ENCODE data around the gene SNAPC5. TPM values are rescaled to one million over a fixed set of nuclear protein-coding genes. Genes with fewer than 3 reads are reported as not detected.

SNAPC5 gene
- polyA plus RNA-seq, 3 donors: 15.6 to 32.5 (median 30.2) TPM

DNA sequence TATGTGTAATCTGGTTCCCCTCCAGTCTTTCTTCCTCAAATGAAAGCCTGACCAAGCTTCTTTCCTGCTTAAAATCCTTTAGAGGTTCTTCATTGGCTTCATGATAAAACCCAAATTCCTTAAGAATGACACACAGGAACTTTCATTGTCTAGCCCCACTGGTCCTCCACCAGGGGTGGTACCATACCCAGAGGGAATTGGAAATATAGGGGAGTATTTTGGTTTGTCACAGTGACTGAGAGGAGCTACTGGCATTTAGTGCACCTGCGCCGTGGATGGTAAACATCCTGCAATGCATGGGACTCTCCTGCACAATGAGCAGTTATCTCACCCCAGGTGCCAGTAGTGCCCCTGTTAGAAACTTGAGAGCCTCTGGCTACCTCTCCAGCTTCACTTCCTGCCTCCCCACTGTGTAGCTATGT lies 18.4 kb upstream of the SNAPC5 start:
- Mint-ChIP-seq H3K27me3 (ENCODE audit: low read depth in 3 of 3) (peaks cover 0 to 2% (median 0%) of the 10 kb centered on the region in 3 donors), H3K27ac (no peak overlapping the region), H3K36me3 (peaks cover 21 to 48% of the 10 kb centered on the region in 2 donors), H3K9me3 (peaks cover 0 to 1% (median 0%) of the 10 kb centered on the region in 7 donors), H3K4me1 (no peaks in the 10 kb centered on the region), H3K4me3 (no peak overlapping the region)
- intact Hi-C loops (cut with micrococcal nuclease): no loop called here
- WGBS (ENCODE audit: insufficient coverage): 88% methylated on average over 2 of the region's 2 CpGs
- Histone ChIP-seq H3K79me2 (ENCODE audit: insufficient read depth, low read length) (no peaks in the 10 kb centered on the region), H3K4me3 (replicated peaks in 1 of 3; ENCODE audit: low read depth in 2 of 3, low read length in 3 of 3) (no peak overlapping the region), H3K9me3 (replicated peaks in 1 of 2; ENCODE audit: control insufficient read depth in 1 of 2, insufficient read depth in 1 of 2, low read length in 2 of 2) (no peaks in the 10 kb centered on the region), H2AFZ (ENCODE audit: insufficient read depth, low read depth, low read length, poor library complexity, severe bottlenecking) (no peak overlapping the region), H4K20me1 (ENCODE audit: insufficient read depth, low read length) (no peaks in the 10 kb centered on the region), H3K9ac (ENCODE audit: insufficient read depth, low read length, poor library complexity, severe bottlenecking) (no peak overlapping the region), H3K4me1 (ENCODE audit: control insufficient read depth in 1 of 2, insufficient read depth in 2 of 2, low read length in 2 of 2) (no peaks in the 10 kb centered on the region), H3K27ac (ENCODE audit: low read depth in 1 of 2, low read length in 2 of 2) (no peak overlapping the region), H3K4me2 (replicated peaks; ENCODE audit: extremely low read depth, low read length, poor library complexity, severe bottlenecking) (no peak overlapping the region), H3K27me3 (ENCODE audit: control insufficient read depth in 2 of 2, insufficient read depth in 2 of 2, low read length in 2 of 2) (no peaks in the 10 kb centered on the region), H3K36me3 (replicated peaks in 1 of 2; ENCODE audit: control insufficient read depth in 1 of 2, insufficient read depth in 2 of 2, low read length in 2 of 2) (peaks cover 14 to 57% of the 10 kb centered on the region in 2 donors)
- TF ChIP-seq, protein P1, sequence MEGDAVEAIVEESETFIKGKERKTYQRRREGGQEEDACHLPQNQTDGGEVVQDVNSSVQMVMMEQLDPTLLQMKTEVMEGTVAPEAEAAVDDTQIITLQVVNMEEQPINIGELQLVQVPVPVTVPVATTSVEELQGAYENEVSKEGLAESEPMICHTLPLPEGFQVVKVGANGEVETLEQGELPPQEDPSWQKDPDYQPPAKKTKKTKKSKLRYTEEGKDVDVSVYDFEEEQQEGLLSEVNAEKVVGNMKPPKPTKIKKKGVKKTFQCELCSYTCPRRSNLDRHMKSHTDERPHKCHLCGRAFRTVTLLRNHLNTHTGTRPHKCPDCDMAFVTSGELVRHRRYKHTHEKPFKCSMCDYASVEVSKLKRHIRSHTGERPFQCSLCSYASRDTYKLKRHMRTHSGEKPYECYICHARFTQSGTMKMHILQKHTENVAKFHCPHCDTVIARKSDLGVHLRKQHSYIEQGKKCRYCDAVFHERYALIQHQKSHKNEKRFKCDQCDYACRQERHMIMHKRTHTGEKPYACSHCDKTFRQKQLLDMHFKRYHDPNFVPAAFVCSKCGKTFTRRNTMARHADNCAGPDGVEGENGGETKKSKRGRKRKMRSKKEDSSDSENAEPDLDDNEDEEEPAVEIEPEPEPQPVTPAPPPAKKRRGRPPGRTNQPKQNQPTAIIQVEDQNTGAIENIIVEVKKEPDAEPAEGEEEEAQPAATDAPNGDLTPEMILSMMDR (IDR thresholded peaks at IDR 0.05): no peak
- no peak for DNase-seq

DNA sequence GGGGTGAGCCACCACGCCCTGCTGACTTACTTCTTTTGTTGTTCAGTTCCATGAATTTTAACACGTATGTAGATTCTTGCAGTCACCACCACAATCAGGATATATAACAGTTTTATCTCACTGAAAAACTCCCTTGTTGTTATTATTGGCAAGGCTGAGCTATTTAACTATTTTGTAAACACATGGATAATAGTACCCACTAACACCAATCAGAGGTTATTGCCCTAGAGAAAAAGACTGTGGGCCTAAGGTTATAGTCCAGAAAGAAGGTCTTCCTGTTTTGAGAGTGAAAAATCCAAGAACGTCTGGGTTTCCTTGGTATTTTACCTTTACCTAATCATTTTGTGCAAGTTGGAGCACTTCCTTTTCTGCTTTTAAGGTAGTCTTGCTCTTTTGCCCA lies 17.0 kb upstream of the SNAPC5 start:
- Histone ChIP-seq H3K27me3 (ENCODE audit: control insufficient read depth in 2 of 2, insufficient read depth in 2 of 2, low read length in 2 of 2) (no peaks in the 10 kb centered on the region), H3K36me3 (replicated peaks in 1 of 2; ENCODE audit: control insufficient read depth in 1 of 2, insufficient read depth in 2 of 2, low read length in 2 of 2) (peaks cover 7 to 50% of the 10 kb centered on the region in 2 donors), H3K4me1 (ENCODE audit: control insufficient read depth in 1 of 2, insufficient read depth in 2 of 2, low read length in 2 of 2) (no peaks in the 10 kb centered on the region), H3K79me2 (ENCODE audit: insufficient read depth, low read length) (no peaks in the 10 kb centered on the region), H3K4me2 (replicated peaks; ENCODE audit: extremely low read depth, low read length, poor library complexity, severe bottlenecking) (no peak overlapping the region), H2AFZ (ENCODE audit: insufficient read depth, low read depth, low read length, poor library complexity, severe bottlenecking) (no peak overlapping the region), H3K4me3 (replicated peaks in 1 of 3; ENCODE audit: low read depth in 2 of 3, low read length in 3 of 3) (no peak overlapping the region), H3K27ac (ENCODE audit: low read depth in 1 of 2, low read length in 2 of 2) (no peak overlapping the region), H3K9me3 (replicated peaks in 1 of 2; ENCODE audit: control insufficient read depth in 1 of 2, insufficient read depth in 1 of 2, low read length in 2 of 2) (no peaks in the 10 kb centered on the region), H3K9ac (ENCODE audit: insufficient read depth, low read length, poor library complexity, severe bottlenecking) (no peak overlapping the region), H4K20me1 (ENCODE audit: insufficient read depth, low read length) (no peaks in the 10 kb centered on the region)
- Mint-ChIP-seq H3K4me3 (no peak overlapping the region), H3K9me3 (peaks cover 0 to 1% (median 0%) of the 10 kb centered on the region in 7 donors), H3K27ac (peak overlapping the region in 1 of 7 donors; percentile 50), H3K4me1 (no peaks in the 10 kb centered on the region), H3K36me3 (peaks cover 24 to 47% of the 10 kb centered on the region in 2 donors), H3K27me3 (ENCODE audit: low read depth in 3 of 3) (peaks cover 0 to 2% (median 0%) of the 10 kb centered on the region in 3 donors)
- intact Hi-C loops (cut with micrococcal nuclease): no loop called here
- DNase-seq: no peak
- WGBS (ENCODE audit: insufficient coverage): no CpG with 5 or more reads among the region's 3 CpGs
- TF ChIP-seq, protein P1 (IDR thresholded peaks at IDR 0.05): no peak

Measured in CD14-positive monocyte (primary cell).